NCI-H345 treated with DMSO at 0.1 percent for 48 hours (cell line): ENCODE results near the gene GOLGA8T.
"Not testable (repeated sequence)": the region's sequence is repeated elsewhere in the genome, so short reads cannot be mapped to it uniquely, and the experiment has no call there.

Experiments used
- DNase-seq: peaks from one replicate; lab custom pipeline; 2025; ENCODE audit not compliant: unreplicated experiment; lab: John Stamatoyannopoulos, UW

Gene GOLGA8T

DNA sequence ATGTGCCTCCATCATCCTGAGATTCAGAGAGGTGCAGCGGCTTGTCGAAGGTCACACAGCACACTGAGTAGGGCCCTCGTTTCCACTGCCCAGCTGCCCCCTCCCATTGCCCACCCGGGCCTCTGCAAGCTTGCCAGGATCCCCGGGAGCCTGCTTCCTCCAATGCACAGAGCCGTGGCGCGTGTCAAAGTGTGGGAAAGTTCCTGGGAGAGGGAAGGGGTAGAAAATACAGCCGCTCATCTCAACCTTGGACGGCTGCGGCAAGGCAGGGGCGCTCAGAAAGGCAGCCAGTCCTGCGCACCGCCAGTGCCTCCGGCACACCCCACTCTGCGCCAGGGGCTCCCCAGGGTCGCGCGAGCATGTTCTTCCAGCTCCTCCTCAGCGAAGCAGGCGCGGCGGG lies 56.3 kb downstream of the GOLGA8T start:
- not testable (repeated sequence) for DNase-seq

DNA sequence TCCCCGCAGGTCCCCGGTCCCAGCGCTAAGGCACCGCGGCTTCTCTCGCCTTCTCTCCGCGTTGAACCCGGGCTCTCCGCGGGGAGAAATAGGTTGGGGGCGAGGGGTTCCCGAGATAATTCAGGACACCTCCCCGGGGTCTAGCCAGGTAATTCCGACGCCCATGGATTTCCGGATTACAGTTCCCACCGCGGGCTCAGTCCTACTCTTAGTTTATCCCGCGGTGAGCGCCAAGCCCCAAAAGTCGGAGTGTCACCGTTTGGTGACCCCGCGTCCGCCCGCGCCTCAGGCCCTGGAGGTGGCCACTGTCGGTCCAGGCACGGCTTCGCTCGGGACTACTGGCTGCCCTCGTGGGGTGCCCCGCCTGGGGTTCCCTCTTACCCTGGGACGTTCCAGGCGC lies 56.8 kb downstream of the GOLGA8T start:
- not testable (repeated sequence) for DNase-seq

DNA sequence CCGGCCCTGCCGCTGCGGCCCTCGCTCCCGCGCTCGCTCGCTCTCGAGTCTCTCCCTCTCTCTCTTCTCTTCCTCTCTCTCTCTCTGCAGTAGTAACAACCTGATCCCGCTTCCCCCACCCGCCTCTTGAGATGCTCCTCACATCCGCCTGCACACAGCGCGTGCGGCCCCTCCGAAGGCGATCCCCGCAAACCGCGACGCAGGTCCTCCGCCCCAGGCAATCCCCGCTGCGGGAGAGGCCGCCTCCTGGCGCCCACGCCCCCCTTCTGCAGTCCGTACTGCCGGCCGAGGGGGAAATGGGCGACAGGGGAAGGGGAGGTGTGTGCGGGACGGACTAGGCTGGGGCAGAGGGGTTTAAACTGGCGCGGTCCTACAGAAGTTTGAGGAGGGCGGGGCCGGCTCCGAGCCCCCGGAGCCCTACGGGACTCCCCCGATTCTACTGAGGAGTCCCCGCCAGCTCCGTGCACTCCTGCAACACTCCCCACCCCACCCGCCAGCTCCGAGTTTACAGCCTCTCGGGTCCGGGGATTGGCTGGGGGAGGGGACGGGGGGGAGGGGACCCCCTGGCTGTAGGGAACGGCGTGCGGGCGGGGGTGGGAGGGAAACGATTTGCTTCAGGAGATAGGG lies 57.4 kb downstream of the GOLGA8T start:
- not testable (repeated sequence) for DNase-seq

DNA sequence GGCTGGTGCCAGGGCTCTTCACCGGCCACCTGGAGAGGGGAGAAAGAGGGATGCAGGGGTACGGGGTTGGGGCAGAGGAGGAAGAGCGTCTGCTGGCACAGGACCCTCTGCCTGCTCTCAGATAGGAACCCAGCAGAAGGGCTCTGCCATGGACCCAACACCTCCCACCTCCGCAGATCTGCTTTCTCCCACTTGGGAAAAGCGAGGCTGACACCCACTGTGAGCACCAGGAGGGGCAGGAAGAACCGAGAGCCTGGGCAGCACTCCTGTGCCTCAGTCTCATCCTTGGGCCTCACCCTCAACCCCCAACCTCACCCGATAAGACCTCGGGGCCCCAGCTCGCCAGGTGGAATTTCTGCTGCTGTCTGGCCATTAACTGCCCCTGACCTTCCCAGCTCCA lies 58.0 kb downstream of the GOLGA8T start:
- not testable (repeated sequence) for DNase-seq
